Glutamatergic neuron (in vitro differentiated cells): Measurements from ENCODE around the gene ART3. TPM values are rescaled to one million over a fixed set of nuclear protein-coding genes. Genes with fewer than 3 reads are reported as not detected.

Experiments
- DNase-seq: peaks from one replicate; pipeline ENCODE4 v3.0.0; 2022
- H3K27ac Mint-ChIP-seq: one replicate; pipeline ENCODE4 v1.8.0; 2020; ENCODE audit warnings: mild to moderate bottlenecking, mixed read lengths, inconsistent platforms; ENCODE audit not compliant: unreplicated experiment
- H3K27me3 Mint-ChIP-seq: one replicate; pipeline ENCODE4 v1.8.0; 2020; ENCODE audit warnings: mild to moderate bottlenecking, moderate library complexity, mixed read lengths, inconsistent platforms; ENCODE audit not compliant: unreplicated experiment
- H3K36me3 Mint-ChIP-seq: one replicate; pipeline ENCODE4 v1.8.0; 2020; ENCODE audit warnings: mild to moderate bottlenecking, mixed read lengths, inconsistent platforms; ENCODE audit not compliant: unreplicated experiment
- H3K4me1 Mint-ChIP-seq: one replicate; pipeline ENCODE4 v1.8.0; 2020; ENCODE audit warnings: mild to moderate bottlenecking, low read depth, mixed read lengths, inconsistent platforms; ENCODE audit not compliant: unreplicated experiment
- H3K4me3 Mint-ChIP-seq: one replicate; pipeline ENCODE4 v1.8.0; 2020; ENCODE audit warnings: mild to moderate bottlenecking, mixed read lengths, inconsistent platforms; ENCODE audit not compliant: unreplicated experiment
- H3K9me3 Mint-ChIP-seq: one replicate; pipeline ENCODE4 v1.8.0; 2020; ENCODE audit warnings: mild to moderate bottlenecking, moderate library complexity, mixed read lengths, inconsistent platforms; ENCODE audit not compliant: unreplicated experiment
- total RNA-seq: library from RNA; stranded (reverse); fragmentation: NEBNext Ultra II Directional; extraction: Animal tissue kit (Norgen Biotek cat#: 25700); gene quantifications from one replicate; pipeline ENCODE4 v1.2.1, GENCODE V29; 2021; ENCODE audit not compliant: unreplicated experiment
- TF ChIP-seq, protein P1 (sequence below): fragments of 200-600 bp; sonication (generic); IDR thresholded peaks from one replicate; pipeline ENCODE4 v1.5.0; 2021; ENCODE audit not compliant: partially characterized antibody, unreplicated experiment

ART3 gene
- total RNA-seq, 1 donor from 2014 or later = not detected

- Mint-ChIP-seq H3K9me3 (no peaks in the 10 kb centered on the region), H3K36me3 (no peaks in the 10 kb centered on the region), H3K27me3 (no peaks in the 10 kb centered on the region), H3K4me3 (peak overlapping the region; percentile 56), H3K4me1 (no peaks in the 10 kb centered on the region), H3K27ac (no peak overlapping the region)
- TF ChIP-seq, protein P1, sequence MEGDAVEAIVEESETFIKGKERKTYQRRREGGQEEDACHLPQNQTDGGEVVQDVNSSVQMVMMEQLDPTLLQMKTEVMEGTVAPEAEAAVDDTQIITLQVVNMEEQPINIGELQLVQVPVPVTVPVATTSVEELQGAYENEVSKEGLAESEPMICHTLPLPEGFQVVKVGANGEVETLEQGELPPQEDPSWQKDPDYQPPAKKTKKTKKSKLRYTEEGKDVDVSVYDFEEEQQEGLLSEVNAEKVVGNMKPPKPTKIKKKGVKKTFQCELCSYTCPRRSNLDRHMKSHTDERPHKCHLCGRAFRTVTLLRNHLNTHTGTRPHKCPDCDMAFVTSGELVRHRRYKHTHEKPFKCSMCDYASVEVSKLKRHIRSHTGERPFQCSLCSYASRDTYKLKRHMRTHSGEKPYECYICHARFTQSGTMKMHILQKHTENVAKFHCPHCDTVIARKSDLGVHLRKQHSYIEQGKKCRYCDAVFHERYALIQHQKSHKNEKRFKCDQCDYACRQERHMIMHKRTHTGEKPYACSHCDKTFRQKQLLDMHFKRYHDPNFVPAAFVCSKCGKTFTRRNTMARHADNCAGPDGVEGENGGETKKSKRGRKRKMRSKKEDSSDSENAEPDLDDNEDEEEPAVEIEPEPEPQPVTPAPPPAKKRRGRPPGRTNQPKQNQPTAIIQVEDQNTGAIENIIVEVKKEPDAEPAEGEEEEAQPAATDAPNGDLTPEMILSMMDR = peak; percentile 38
- DNase-seq = peak; percentile 42
Observed at GRCh38 chr4:76087007-76087769, 12.7 kb downstream of the ART3 start.

DNA sequence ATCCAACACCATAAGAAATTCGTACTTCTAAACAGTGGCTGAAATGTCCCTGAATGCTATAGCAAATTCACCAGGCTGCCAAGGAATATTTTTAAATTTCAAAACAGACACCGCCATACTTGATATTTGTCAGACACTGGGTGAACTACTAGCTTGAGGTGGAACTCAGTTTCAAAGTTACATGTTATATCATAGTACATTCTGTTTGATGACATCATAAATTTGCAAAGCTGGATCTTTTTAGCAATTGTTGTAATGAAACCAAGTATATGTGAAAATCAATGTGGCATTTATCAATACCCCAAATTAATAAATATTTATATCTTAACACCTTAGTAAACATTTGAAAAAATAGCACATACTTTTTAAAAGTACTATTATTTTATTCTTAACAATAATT lies 14.2 kb downstream of the ART3 start:
- DNase-seq = no peak
- Mint-ChIP-seq H3K4me1 (no peaks in the 10 kb centered on the region), H3K4me3 (no peak overlapping the region), H3K27ac (no peak overlapping the region), H3K9me3 (no peaks in the 10 kb centered on the region), H3K27me3 (no peaks in the 10 kb centered on the region), H3K36me3 (no peaks in the 10 kb centered on the region)
- TF ChIP-seq, protein P1 = no peak

GRCh38 chr4:76090241-76090691 lies 15.8 kb downstream of the ART3 start:
- TF ChIP-seq, protein P1 = no peak
- no peak for DNase-seq
- Mint-ChIP-seq H3K36me3 (no peaks in the 10 kb centered on the region), H3K9me3 (no peaks in the 10 kb centered on the region), H3K27me3 (no peaks in the 10 kb centered on the region), H3K4me1 (no peaks in the 10 kb centered on the region), H3K27ac (no peak overlapping the region), H3K4me3 (no peak overlapping the region)

GRCh38 chr4:76091052-76091451 lies 16.5 kb downstream of the ART3 start:
- TF ChIP-seq, protein P1 = no peak
- no peaks in the 10 kb centered on the region for H3K9me3 Mint-ChIP-seq
- H3K27ac Mint-ChIP-seq = no peak overlapping the region
- no peak for DNase-seq
- no peaks in the 10 kb centered on the region for H3K27me3 Mint-ChIP-seq
- H3K4me1 Mint-ChIP-seq = no peaks in the 10 kb centered on the region
- no peak overlapping the region for H3K4me3 Mint-ChIP-seq
- H3K36me3 Mint-ChIP-seq = no peaks in the 10 kb centered on the region

DNA sequence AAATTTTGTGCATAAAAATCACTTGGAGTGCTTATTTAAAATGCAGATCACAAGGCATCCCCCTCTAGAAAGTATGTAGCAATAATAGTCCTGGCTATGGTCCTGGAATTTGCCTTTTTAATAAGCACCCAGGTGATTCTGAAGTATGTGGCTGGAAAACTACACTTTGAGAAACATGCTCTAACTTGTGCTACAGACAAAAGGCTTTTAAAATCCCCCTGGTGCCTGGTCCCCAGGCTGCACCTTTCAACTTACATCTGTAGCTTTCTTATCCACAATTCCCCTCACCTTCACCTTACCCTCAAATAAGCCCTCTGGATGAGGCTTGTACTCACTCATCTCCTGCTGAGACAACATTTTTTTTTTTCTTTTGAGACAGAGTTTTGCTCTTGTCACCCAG lies 21.1 kb downstream of the ART3 start:
- Mint-ChIP-seq H3K27ac (no peak overlapping the region), H3K36me3 (no peaks in the 10 kb centered on the region)

More for the DNA sequence above, 21.1 kb downstream of the ART3 start:
- Mint-ChIP-seq H3K4me1 (no peaks in the 10 kb centered on the region), H3K27me3 (no peaks in the 10 kb centered on the region), H3K4me3 (no peak overlapping the region), H3K9me3 (no peaks in the 10 kb centered on the region)
- TF ChIP-seq, protein P1 = no peak
- DNase-seq = no peak
